Nephron progenitor cell (in vitro differentiated cells): ENCODE data around the gene GPC3.
"Not testable (repeated sequence)": the region's sequence is repeated elsewhere in the genome, so short reads cannot be mapped to it uniquely, and the experiment has no call there.

Experiments
- DNase-seq: peaks from one replicate; pipeline ENCODE4 v3.0.0; 2021
- H3K27ac Mint-ChIP-seq: 2 replicates; pipeline ENCODE4 v1.8.0; 2021; ENCODE audit warnings: mild to moderate bottlenecking, moderate library complexity, mixed read lengths
- H3K27me3 Mint-ChIP-seq: 2 replicates; pipeline ENCODE4 v1.8.0; 2021; ENCODE audit warnings: mild to moderate bottlenecking, low read depth, mixed read lengths; ENCODE audit not compliant: poor library complexity
- H3K36me3 Mint-ChIP-seq: 2 replicates; pipeline ENCODE4 v1.8.0; 2021; ENCODE audit warnings: low read depth, mixed read lengths
- H3K4me1 Mint-ChIP-seq: 2 replicates; pipeline ENCODE4 v1.8.0; 2021; ENCODE audit warnings: mixed read lengths
- H3K4me3 Mint-ChIP-seq: 2 replicates; pipeline ENCODE4 v1.8.0; 2021; ENCODE audit warnings: mild to moderate bottlenecking, moderate library complexity, mixed read lengths
- H3K9me3 Mint-ChIP-seq: 2 replicates; pipeline ENCODE4 v1.8.0; 2021; ENCODE audit warnings: mild to moderate bottlenecking, moderate library complexity, mixed read lengths
- CTCF ChIP-seq: fragments of 200-600 bp; sonication (generic); IDR thresholded peaks from 2 replicates; pipeline ENCODE4 v1.5.0; 2021; ENCODE audit warnings: antibody characterized with exemption

Gene GPC3

GRCh38 chrX:133908223-133908955 lies 77.0 kb downstream of the GPC3 start:
- no peak for TF ChIP-seq CTCF
- H3K27ac Mint-ChIP-seq = peak overlapping the region; percentile 34
- peaks cover 3% of the 10 kb centered on the region for H3K27me3 Mint-ChIP-seq
- no peaks in the 10 kb centered on the region for H3K9me3 Mint-ChIP-seq
- peaks cover 58% of the 10 kb centered on the region for H3K4me1 Mint-ChIP-seq
- no peak overlapping the region for H3K4me3 Mint-ChIP-seq
- H3K36me3 Mint-ChIP-seq = peaks cover 6% of the 10 kb centered on the region
- no peak for DNase-seq

DNA sequence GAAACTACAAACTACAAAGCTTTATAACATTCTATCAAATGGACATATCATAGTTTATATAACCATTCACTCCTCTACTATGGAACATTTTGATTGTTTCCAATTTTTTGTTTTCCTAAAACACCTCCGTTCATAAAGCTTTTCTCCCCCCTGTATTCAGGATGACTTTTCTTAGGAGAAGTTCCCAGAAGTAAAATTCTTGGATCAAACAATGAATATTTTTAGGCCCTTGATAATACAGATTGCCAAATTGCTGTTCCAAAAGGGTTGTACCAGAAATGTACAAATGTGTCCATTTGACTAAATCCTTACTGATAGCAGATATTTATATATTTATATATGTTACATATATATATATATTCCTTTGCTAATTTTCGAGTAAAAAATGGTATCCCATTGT lies 77.8 kb downstream of the GPC3 start:
- no peak for DNase-seq
- no peak for TF ChIP-seq CTCF
- H3K27me3 Mint-ChIP-seq = peaks cover 3% of the 10 kb centered on the region
- H3K4me3 Mint-ChIP-seq = no peak overlapping the region
- no peak overlapping the region for H3K27ac Mint-ChIP-seq
- peaks cover 51% of the 10 kb centered on the region for H3K4me1 Mint-ChIP-seq
- H3K36me3 Mint-ChIP-seq = peaks cover 14% of the 10 kb centered on the region
- H3K9me3 Mint-ChIP-seq = no peaks in the 10 kb centered on the region

- DNase-seq = no peak
- no peak for TF ChIP-seq CTCF
- peaks cover 28% of the 10 kb centered on the region for H3K4me1 Mint-ChIP-seq
- no peak overlapping the region for H3K27ac Mint-ChIP-seq
- peaks cover 3% of the 10 kb centered on the region for H3K27me3 Mint-ChIP-seq
- H3K4me3 Mint-ChIP-seq = no peak overlapping the region
- peaks cover 5% of the 10 kb centered on the region for H3K9me3 Mint-ChIP-seq
- H3K36me3 Mint-ChIP-seq = peaks cover 31% of the 10 kb centered on the region
These were observed 80.1 kb downstream of the GPC3 start for GRCh38 chrX:133905305-133905704.

- H3K4me3 Mint-ChIP-seq = no peak overlapping the region
- H3K27ac Mint-ChIP-seq = peak overlapping the region; percentile 94
- H3K36me3 Mint-ChIP-seq = peaks cover 36% of the 10 kb centered on the region
- H3K27me3 Mint-ChIP-seq = no peaks in the 10 kb centered on the region
- no peak for DNase-seq
- peaks cover 34% of the 10 kb centered on the region for H3K4me1 Mint-ChIP-seq
- peaks cover 5% of the 10 kb centered on the region for H3K9me3 Mint-ChIP-seq
- TF ChIP-seq CTCF = no peak
These were observed 87.7 kb downstream of the GPC3 start for GRCh38 chrX:133897593-133898163.

- TF ChIP-seq CTCF = no peak
- Mint-ChIP-seq H3K27me3 (peaks cover 3% of the 10 kb centered on the region), H3K27ac (peak overlapping the region; percentile 88), H3K36me3 (peaks cover 42% of the 10 kb centered on the region), H3K9me3 (no peaks in the 10 kb centered on the region), H3K4me3 (no peak overlapping the region), H3K4me1 (peaks cover 27% of the 10 kb centered on the region)
- DNase-seq = peak; percentile 36
These were observed 93.1 kb downstream of the GPC3 start for GRCh38 chrX:133892337-133892736.

DNA sequence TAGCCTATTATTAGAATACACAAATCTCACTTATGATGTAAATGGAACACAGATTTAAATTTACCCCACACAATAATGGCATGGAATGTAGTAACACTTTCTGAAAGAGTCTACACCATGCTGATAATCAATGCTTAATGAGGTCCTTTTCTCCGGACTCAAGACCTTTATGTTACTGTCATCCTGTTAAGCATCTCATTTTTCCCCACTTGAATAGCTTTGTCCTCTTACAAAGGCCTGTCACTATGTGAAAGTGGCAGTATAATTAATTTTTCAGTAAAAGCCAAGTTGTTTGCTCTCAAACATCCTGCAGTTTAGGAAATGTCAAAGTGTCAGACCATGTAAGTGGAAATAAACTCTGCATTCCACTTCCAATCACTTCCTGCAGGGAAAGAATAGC lies 96.4 kb downstream of the GPC3 start:
- peaks cover 36% of the 10 kb centered on the region for H3K36me3 Mint-ChIP-seq
- no peak overlapping the region for H3K27ac Mint-ChIP-seq
- no peak overlapping the region for H3K4me3 Mint-ChIP-seq
- DNase-seq = no peak
- TF ChIP-seq CTCF = no peak
- peaks cover 3% of the 10 kb centered on the region for H3K27me3 Mint-ChIP-seq
- no peaks in the 10 kb centered on the region for H3K9me3 Mint-ChIP-seq
- H3K4me1 Mint-ChIP-seq = peaks cover 18% of the 10 kb centered on the region

DNA sequence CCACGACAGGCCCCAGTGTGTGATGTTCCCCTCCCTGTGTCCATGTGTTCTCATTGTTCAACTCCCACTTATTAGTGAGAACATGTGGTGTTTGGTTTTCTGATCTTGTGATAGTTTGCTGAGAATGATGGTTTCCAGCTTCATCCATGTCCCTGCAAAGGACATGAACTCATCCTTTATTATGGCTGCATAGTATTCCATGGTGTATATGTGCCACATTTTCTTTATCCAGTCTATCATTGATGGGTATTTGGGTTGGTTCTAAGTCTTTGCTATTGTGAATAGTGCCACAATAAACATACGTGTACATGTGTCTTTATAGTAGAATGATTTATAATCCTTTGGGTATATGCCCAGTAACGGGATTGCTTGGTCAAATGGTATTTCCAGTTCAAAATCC lies 97.3 kb downstream of the GPC3 start:
- H3K36me3 Mint-ChIP-seq = peaks cover 36% of the 10 kb centered on the region
- not testable (repeated sequence) for H3K27ac Mint-ChIP-seq, DNase-seq, H3K9me3 Mint-ChIP-seq, H3K27me3 Mint-ChIP-seq, H3K4me3 Mint-ChIP-seq
- peaks cover 18% of the 10 kb centered on the region for H3K4me1 Mint-ChIP-seq
